Measurements from ENCODE around the gene CCDC28A.

The CCDC28A gene

DNA sequence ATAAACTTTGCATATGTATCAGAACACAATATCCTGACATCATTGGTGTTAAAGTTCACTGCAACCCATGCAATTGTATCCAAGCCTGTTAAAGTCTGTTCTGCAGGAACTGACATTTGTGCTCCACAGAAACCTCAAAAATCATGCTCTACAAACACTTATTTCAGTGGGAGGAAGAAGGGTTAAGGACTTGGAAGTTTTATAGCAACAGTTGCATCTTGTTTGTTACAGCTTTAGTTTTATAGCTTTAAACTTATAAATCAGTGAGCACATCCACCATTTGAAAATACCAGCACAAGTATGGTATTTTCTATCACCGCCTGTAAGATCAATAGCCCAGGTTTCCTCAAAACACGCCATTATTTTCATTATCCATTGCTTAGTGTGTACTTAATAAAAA lies 23.2 kb downstream of the CCDC28A start:
- no peak for DNase-seq

DNA sequence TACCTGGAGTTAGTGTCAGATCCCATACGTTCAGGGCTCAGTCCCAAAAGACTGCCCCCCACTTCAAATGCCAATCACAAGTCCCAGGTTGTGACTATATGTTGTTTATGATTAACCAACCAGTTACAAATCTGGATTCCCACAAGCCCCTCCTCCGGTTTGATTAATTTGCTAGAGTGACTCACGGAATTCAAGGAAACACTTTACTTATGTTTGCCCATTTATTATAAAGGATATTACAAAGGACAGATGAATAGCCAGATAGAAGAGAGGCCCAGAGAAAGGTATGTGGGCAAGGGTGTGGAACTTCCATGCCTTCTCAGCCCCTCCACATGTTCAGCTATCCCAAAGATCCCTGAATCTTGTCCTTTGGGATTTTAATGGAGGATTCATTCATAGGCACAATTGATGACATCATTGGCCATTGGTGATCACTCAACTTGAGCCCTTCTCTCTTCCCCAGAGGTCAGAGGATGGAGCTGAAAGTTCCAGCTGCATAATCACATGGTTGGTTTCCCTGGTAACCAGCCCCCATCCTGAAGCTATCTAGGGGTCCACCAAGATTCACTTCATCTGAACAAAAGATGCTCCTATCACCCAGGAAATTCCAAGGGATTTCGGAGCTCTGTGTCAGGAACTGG lies 24.4 kb downstream of the CCDC28A start:
- DNase-seq, result no peak

- no peak for DNase-seq
Observed at GRCh38 chr6:138800377-138801150, 27.0 kb downstream of the CCDC28A start.

DNA sequence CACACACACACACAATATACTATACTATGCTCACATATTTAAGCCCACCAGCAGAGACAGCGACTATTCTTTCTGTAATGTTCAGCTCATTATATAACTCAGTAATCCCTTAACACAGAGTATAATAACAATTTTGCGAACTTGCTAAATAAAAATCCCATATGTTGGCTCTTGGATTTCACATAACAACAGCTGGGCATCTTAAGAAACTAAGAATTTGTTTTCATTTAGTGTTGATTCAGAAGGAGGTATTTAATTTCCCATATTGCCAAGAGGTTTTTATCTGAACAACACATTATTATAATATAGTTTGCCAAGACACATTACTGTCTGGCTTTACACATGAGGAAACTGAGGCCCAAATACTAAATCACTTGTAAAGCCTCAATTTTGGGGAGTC lies 29.8 kb downstream of the CCDC28A start:
- no peak for DNase-seq

DNA sequence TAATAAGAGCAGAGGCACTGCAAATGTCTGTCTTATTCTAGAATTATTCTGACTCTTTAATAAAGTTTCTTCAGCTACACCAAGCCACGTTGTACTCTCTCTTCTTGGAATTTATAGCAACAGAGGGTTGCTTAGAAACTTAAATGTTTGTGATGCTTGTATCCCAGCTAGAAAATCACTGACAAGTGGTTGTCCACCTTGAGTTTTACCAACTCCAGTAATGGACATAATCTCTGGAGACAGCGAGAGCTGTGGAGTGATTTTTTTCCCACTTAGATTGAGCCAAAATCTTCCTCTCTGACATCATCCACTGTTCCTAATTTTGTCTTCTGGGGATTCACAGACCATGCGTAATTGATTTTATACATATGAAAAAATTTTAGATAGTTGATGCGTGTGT lies 30.3 kb downstream of the CCDC28A start:
- DNase-seq, result no peak

DNA sequence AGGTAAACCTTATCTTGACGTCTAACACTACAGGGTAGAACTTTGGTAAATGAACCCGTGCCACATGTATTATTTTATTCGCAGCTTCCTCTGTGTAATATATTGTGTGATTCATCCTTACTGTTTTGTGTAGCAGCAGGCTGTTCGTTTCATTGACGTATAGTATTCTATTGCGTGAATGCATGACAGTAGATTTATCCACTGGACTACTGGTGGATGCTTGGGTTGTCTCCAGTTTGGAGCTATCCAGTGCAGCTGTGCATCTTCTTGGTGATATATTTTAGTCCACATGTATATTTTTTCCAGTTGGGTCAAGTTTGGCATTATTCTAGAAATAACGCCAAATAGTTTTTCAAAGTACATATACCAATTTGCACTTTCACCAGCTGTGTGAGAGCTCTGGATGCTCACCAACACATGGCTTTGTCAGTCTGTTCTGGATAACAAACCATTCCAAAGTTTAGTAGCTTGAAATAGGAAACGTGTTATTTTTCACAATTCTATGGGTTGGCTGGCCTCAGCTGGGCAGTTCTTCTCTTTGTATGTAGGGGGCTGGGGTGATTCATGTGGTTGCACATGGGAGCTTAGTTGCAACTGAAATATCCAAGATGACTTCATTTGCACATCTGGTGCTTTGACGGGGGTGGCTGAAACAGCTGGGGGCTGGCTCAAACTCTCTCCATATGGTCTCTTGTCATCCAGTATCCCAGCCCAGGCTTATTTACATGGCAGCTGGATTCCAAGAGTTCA lies 31.6 kb downstream of the CCDC28A start:
- no peak for DNase-seq

- no peak for DNase-seq
Observed at GRCh38 chr6:138806889-138807288, 33.3 kb downstream of the CCDC28A start.

GRCh38 chr6:138809677-138810076 lies 36.1 kb downstream of the CCDC28A start:
- DNase-seq, result no peak

DNA sequence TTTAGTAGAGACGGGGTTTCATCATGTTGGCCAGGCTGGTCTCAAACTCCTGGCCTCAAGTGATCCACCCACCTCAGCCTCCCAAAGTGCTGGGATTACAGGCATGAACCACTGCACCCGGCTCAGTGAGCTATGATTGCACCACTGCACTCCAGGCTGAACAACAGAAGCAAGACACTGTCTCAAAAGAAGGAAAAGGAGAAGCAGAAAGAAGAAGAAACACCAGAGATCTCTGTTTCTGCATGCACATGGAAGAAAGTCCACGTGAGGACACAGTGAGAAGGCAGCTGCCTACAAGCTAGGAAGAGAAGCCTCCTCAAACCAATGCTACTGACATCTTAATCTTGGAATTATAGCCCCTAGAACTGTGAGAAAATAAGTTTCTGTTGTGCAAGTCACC lies 38.3 kb downstream of the CCDC28A start:
- no peak for DNase-seq

DNA sequence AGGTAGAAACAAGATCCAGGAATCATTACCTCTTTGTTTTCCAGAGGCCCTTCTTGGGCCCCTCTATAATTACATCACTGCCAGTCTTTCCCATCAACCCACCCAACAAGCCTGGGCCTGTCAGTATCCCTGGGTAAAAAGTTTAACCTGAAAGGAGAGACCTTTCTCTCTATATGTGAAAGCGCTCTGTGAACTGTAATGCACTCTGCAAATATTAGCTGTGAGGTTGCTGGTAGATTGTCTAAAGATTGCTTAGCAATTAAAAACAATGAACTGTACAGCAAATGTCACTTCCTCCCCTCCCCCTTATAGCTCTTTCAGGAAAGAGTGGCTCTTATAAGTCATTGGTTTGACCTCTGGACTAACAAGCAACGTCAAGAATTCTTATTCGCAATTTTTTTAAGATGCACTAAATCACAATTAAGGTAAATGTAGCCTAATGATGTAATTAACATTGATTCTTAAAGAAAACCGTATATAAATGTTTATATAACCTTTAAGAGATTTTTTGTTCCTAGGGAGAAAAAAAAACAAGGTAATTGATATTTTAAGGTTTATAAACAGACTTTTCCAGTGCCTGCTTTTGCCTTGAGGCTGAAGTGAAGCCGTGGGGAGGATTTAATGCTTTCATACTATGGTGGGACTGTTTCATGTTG lies 40.7 kb downstream of the CCDC28A start:
- DNase-seq, result no peak

DNA sequence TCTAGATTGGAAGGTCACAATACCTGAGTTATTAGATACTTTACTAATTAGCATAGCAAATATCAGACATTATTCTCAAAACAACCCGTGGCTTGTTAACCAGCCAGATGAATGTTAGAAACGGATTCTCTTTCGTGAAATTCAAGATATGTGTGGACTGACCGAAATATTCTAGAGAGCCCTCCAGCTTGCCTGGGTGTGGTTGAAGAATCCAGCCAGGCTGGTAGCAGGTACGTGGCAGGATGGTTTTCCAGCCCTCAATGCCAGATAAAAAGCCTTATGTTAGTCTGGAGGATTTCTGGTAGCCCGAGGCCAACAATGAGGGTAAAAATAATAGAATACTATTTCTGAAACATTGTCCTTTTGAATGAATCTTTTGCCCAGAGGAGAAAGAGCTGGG lies 41.7 kb downstream of the CCDC28A start:
- DNase-seq, result no peak

DNA sequence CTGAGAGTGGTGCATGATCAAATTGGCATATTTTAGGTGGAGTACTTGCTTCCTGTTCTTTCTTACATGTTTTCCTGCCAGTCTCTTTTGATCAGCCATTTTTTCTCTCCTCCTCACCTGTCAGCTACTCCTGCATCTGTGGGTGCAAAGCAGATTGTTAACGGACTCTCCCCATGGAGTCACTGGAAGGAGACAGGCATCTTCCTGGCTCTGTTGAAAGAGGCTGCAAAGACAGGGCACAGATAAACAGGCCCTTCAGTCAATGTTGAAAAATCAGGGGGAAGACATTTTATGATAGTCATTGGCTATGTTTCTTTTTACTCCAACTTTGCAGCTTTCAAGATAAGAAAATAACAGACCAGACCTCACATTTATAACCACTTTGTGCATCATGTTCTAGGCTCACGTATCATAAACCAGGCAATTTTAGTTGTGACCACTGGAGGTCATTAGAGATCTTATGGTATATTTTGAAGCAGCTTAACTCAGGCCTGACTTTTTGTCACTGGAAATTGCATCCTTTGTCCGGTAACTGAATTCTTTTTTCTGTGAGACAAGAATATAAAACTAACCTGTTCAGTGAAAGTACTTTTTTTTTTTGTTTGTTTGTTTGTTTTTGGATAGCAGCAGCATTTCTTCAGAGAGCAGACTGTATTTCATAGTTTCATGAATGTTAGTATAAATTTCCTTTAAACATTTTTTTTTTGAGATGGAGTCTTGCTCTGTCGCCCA lies 42.4 kb downstream of the CCDC28A start:
- no peak for DNase-seq

DNA sequence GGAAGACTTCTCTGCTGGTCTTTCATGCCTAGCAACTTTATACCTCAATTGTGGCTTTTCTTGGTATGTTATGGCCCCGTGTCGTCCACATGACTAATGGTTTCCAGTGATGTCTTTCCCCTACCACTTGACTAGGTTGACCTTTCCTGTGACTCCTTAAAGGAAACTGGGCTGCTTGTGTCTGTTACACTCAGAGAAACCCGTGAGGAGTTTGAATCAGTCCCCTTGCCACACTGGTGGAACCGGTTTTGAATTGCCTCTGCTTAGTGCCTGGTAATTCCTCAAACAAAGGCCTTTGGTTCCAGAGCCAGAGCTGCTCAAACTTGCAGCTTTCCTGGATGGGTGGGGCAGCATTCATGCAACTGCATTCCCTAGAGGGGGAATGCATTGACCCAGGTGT lies 44.2 kb downstream of the CCDC28A start:
- DNase-seq, result peak; percentile 20

DNA sequence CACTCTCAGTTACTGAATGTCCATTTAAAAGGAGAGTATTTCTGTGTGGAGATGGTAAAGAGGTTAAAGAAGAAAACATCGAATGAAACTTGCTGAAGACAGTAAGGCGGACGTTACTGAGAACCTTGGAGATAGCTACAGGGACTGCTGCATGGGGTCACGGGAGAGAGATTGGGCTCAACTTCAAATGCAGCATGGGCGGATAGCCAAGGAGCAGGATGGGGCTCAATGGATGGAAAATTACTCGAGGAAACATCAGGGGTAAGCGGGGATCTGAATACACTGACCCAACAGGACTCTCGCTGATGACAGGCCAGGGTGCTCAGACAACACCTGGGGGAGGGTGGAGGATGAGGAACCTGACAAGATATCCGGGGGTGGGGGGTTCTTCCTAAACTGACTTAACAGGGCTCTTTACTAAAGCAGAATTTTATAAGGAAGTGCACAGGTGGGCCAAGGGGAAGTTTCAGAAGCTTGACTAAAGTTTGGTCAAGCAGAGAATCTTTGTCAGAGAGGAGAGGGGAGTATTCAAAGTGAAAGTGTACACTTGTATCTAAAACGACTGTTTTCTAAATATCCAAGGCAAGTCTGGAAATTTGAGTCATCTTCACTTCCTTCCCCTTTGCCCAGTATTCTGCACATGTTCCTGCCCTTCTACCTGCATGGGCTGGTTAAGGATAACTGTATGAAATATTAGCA lies 45.1 kb downstream of the CCDC28A start:
- DNase-seq, result peak; percentile 3

DNA sequence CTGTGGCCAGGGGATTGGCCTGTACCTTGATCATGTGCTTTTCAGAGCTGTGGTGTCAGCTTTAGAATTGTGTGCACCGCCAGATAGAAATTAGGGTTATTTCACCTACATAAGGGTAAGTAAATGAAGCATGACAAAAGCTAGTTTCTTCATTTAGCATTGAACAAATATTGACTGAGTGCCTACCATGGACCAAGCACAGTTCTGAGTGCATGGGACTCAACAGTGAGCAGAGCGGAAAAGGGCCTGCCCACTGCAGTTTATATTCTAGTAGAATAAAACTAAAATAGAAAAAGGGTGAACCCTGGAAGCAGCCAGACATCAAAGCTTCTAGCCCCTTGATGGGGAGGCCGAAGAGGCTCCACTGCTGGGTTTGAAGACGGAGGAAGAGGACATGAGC lies 48.0 kb downstream of the CCDC28A start:
- DNase-seq, result no peak

DNA sequence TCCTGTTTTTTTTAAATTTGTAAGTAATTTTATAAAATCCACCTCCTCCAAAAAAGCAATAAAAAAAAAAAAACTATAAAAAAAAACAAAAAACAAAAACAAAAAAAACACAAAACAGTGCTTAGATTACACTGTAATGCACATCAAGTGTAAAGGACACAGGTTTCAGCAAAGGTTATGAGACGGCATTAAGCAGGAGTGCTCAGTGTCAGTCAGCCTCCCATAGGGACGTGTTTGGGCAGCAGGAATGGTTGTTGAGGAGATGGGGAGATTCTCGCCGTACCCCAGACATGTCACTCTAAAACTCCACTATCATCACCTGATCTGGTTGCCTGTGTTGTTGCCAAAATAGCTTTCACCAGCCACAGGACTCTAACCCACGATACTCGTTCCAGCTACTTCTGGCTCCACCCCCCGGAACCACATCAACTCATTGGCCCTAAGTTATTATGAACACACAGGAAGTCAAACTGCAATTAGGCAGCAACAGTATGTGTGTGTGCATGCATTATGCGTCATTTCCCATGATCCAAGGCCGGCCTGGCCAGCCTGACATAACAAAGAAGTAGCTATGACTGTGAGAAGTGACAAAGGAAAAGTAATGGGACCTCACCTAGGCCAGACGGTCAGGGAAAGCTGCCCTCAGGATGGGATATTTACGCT lies 51.0 kb downstream of the CCDC28A start:
- peak; percentile 41 for DNase-seq

- DNase-seq, result no peak
Observed at GRCh38 chr6:138830248-138830647, 56.7 kb downstream of the CCDC28A start.

- DNase-seq, result no peak
Observed at GRCh38 chr6:138832182-138832581, 58.6 kb downstream of the CCDC28A start.

GRCh38 chr6:138833816-138834539 lies 60.4 kb downstream of the CCDC28A start:
- DNase-seq, result no peak

DNA sequence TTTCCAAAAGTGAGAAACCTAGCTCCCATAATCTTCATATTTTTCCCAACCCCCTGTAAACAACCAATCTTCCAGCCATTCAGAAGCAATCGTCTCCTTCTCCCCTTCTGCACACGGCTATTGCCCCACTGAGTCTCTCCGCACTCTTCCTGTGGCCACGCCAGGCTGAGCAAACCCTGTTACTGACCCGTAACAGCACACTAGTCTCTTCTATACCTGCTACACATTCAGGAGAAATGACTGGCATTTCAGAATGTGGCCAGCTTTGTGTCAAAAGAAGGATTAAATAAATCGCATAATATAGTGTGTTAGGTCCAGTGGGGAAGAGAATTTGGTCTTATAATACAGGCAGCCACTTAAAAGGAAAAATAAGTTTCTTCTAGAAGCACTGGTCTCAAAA lies 63.7 kb downstream of the CCDC28A start:
- DNase-seq, result no peak
